Measurements from ENCODE around the gene CYP26B1.

CYP26B1 gene

GRCh38 chr2:72148837-72149555 is 1.3 kb upstream of the CYP26B1 start:
- no peak overlapping the region for H3K27ac Mint-ChIP-seq
- peaks cover 42% of the 10 kb centered on the region for H3K4me1 Mint-ChIP-seq
- peak; percentile 5 to 54 for DNase-seq (ENCODE audit: low spot score in 2 of 2)
- no peaks in the 10 kb centered on the region for H3K9me3 Mint-ChIP-seq
- H3K4me3 Mint-ChIP-seq: peak overlapping the region; percentile 70
- ATAC-seq: peak; percentile 9
- H3K36me3 Mint-ChIP-seq: no peaks in the 10 kb centered on the region

GRCh38 chr2:72148003-72148836 is 558 bp upstream of the CYP26B1 start:
- Mint-ChIP-seq H3K4me1 (peaks cover 47% of the 10 kb centered on the region), H3K27ac (no peak overlapping the region), H3K9me3 (no peaks in the 10 kb centered on the region), H3K4me3 (peak overlapping the region; percentile 70), H3K36me3 (no peaks in the 10 kb centered on the region)
- DNase-seq (ENCODE audit: low spot score in 2 of 2) (peak; percentile 1 to 47), ATAC-seq (no peak)

- Mint-ChIP-seq H3K4me3 (peak overlapping the region; percentile 70), H3K9me3 (no peaks in the 10 kb centered on the region), H3K4me1 (peaks cover 47% of the 10 kb centered on the region), H3K36me3 (no peaks in the 10 kb centered on the region), H3K27ac (no peak overlapping the region)
- ATAC-seq (no peak), DNase-seq (ENCODE audit: low spot score in 2 of 2) (peak in 1 of 2 donors; percentile 50)
Measured at GRCh38 chr2:72146347-72147302, 1.0 kb downstream of the CYP26B1 start.

- peaks cover 47% of the 10 kb centered on the region for H3K4me1 Mint-ChIP-seq
Measured at GRCh38 chr2:72145658-72146329, 1.9 kb downstream of the CYP26B1 start.

GRCh38 chr2:72145289-72145657 is 2.4 kb downstream of the CYP26B1 start:
- H3K36me3 Mint-ChIP-seq: no peaks in the 10 kb centered on the region
- no peak overlapping the region for H3K27ac Mint-ChIP-seq
- ATAC-seq (no peak), DNase-seq (ENCODE audit: low spot score in 2 of 2) (peak in 1 of 2 donors; percentile 1)
- H3K4me3 Mint-ChIP-seq: peak overlapping the region; percentile 62
- no peaks in the 10 kb centered on the region for H3K9me3 Mint-ChIP-seq
- H3K4me1 Mint-ChIP-seq: peaks cover 43% of the 10 kb centered on the region

More at GRCh38 chr2:72145658-72146329, 1.9 kb downstream of the CYP26B1 start:
- Mint-ChIP-seq H3K36me3 (no peaks in the 10 kb centered on the region), H3K27ac (no peak overlapping the region), H3K4me3 (peak overlapping the region; percentile 62), H3K9me3 (no peaks in the 10 kb centered on the region)
- DNase-seq (ENCODE audit: low spot score in 2 of 2) (peak in 1 of 2 donors; percentile 46), ATAC-seq (no peak)

- DNase-seq (ENCODE audit: low spot score in 2 of 2): peak; percentile 1 to 50
- Mint-ChIP-seq H3K9me3 (no peaks in the 10 kb centered on the region), H3K4me1 (peaks cover 38% of the 10 kb centered on the region), H3K36me3 (no peaks in the 10 kb centered on the region), H3K4me3 (peak overlapping the region; percentile 62), H3K27ac (no peak overlapping the region)
- no peak for ATAC-seq
Measured at GRCh38 chr2:72144632-72145288, 2.9 kb downstream of the CYP26B1 start.

GRCh38 chr2:72144274-72144631 is 3.4 kb downstream of the CYP26B1 start:
- Mint-ChIP-seq H3K4me3 (peak overlapping the region; percentile 11), H3K9me3 (no peaks in the 10 kb centered on the region), H3K36me3 (no peaks in the 10 kb centered on the region), H3K27ac (no peak overlapping the region), H3K4me1 (peaks cover 33% of the 10 kb centered on the region)
- DNase-seq (ENCODE audit: low spot score in 2 of 2): peak in 1 of 2 donors; percentile 1
- no peak for ATAC-seq

- ATAC-seq (no peak), DNase-seq (ENCODE audit: low spot score in 2 of 2) (peak in 1 of 2 donors; percentile 0)
- no peak overlapping the region for H3K27ac Mint-ChIP-seq
Measured at GRCh38 chr2:72143441-72144273, 4.0 kb downstream of the CYP26B1 start.

GRCh38 chr2:72142570-72143440 is 4.9 kb downstream of the CYP26B1 start:
- Mint-ChIP-seq H3K4me3 (no peak overlapping the region), H3K4me1 (peaks cover 24% of the 10 kb centered on the region), H3K36me3 (no peaks in the 10 kb centered on the region), H3K9me3 (no peaks in the 10 kb centered on the region), H3K27ac (no peak overlapping the region)
- ATAC-seq (no peak), DNase-seq (ENCODE audit: low spot score in 2 of 2) (no peak)

More at GRCh38 chr2:72143441-72144273, 4.0 kb downstream of the CYP26B1 start:
- H3K4me1 Mint-ChIP-seq: peaks cover 27% of the 10 kb centered on the region
- no peaks in the 10 kb centered on the region for H3K9me3 Mint-ChIP-seq
- peak overlapping the region; percentile 11 for H3K4me3 Mint-ChIP-seq
- no peaks in the 10 kb centered on the region for H3K36me3 Mint-ChIP-seq

- peaks cover 30% of the 10 kb centered on the region for H3K4me1 Mint-ChIP-seq
- DNase-seq (ENCODE audit: low spot score in 2 of 2) (no peak), ATAC-seq (no peak)
- H3K4me3 Mint-ChIP-seq: no peak overlapping the region
- no peaks in the 10 kb centered on the region for H3K9me3 Mint-ChIP-seq
- no peaks in the 10 kb centered on the region for H3K36me3 Mint-ChIP-seq
- H3K27ac Mint-ChIP-seq: no peak overlapping the region
Measured at GRCh38 chr2:72141881-72142451, 5.7 kb downstream of the CYP26B1 start.

GRCh38 chr2:72141032-72141645 is 6.5 kb downstream of the CYP26B1 start:
- Mint-ChIP-seq H3K9me3 (no peaks in the 10 kb centered on the region), H3K36me3 (no peaks in the 10 kb centered on the region), H3K27ac (no peak overlapping the region), H3K4me3 (no peak overlapping the region), H3K4me1 (peaks cover 22% of the 10 kb centered on the region)
- ATAC-seq: no peak
- DNase-seq (ENCODE audit: low spot score in 2 of 2): no peak

- H3K4me3 Mint-ChIP-seq: no peak overlapping the region
Measured at GRCh38 chr2:72140621-72140960, 7.1 kb downstream of the CYP26B1 start.

More at GRCh38 chr2:72140621-72140960, 7.1 kb downstream of the CYP26B1 start:
- no peak for DNase-seq (ENCODE audit: low spot score in 2 of 2)
- ATAC-seq: no peak
- Mint-ChIP-seq H3K9me3 (no peaks in the 10 kb centered on the region), H3K4me1 (peaks cover 16% of the 10 kb centered on the region), H3K36me3 (no peaks in the 10 kb centered on the region), H3K27ac (no peak overlapping the region)
